Measurements from ENCODE around the gene CISH.

DNA sequence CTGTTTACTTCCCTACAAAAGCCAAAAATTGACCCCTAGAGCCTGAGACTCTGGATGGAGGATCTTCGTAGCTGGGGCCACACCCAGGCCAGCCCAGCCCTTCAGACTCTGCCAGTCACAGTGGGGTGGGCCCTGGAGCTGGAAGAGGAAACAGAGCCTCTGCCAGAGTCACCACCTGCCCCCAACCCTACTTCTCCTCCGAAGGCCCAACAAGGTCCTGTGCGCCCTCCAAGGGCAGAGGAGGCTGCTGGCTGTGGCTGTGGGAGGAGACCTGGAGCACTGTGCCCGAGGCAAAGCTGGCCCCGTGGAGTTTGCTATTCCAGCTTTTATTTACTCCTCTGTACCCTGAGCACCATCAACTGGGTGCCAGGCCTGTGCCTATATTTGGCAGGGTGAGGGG lies 19.0 kb downstream of the CISH start:
- TF ChIP-seq, protein P1, sequence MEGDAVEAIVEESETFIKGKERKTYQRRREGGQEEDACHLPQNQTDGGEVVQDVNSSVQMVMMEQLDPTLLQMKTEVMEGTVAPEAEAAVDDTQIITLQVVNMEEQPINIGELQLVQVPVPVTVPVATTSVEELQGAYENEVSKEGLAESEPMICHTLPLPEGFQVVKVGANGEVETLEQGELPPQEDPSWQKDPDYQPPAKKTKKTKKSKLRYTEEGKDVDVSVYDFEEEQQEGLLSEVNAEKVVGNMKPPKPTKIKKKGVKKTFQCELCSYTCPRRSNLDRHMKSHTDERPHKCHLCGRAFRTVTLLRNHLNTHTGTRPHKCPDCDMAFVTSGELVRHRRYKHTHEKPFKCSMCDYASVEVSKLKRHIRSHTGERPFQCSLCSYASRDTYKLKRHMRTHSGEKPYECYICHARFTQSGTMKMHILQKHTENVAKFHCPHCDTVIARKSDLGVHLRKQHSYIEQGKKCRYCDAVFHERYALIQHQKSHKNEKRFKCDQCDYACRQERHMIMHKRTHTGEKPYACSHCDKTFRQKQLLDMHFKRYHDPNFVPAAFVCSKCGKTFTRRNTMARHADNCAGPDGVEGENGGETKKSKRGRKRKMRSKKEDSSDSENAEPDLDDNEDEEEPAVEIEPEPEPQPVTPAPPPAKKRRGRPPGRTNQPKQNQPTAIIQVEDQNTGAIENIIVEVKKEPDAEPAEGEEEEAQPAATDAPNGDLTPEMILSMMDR (IDR thresholded peaks at IDR 0.05): no peak
- no peak for TF ChIP-seq POLR2AphosphoS5 (IDR thresholded peaks at IDR 0.05; ENCODE audit: low read depth, low read length)
- TF ChIP-seq, protein P2, sequence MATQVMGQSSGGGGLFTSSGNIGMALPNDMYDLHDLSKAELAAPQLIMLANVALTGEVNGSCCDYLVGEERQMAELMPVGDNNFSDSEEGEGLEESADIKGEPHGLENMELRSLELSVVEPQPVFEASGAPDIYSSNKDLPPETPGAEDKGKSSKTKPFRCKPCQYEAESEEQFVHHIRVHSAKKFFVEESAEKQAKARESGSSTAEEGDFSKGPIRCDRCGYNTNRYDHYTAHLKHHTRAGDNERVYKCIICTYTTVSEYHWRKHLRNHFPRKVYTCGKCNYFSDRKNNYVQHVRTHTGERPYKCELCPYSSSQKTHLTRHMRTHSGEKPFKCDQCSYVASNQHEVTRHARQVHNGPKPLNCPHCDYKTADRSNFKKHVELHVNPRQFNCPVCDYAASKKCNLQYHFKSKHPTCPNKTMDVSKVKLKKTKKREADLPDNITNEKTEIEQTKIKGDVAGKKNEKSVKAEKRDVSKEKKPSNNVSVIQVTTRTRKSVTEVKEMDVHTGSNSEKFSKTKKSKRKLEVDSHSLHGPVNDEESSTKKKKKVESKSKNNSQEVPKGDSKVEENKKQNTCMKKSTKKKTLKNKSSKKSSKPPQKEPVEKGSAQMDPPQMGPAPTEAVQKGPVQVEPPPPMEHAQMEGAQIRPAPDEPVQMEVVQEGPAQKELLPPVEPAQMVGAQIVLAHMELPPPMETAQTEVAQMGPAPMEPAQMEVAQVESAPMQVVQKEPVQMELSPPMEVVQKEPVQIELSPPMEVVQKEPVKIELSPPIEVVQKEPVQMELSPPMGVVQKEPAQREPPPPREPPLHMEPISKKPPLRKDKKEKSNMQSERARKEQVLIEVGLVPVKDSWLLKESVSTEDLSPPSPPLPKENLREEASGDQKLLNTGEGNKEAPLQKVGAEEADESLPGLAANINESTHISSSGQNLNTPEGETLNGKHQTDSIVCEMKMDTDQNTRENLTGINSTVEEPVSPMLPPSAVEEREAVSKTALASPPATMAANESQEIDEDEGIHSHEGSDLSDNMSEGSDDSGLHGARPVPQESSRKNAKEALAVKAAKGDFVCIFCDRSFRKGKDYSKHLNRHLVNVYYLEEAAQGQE (IDR thresholded peaks at IDR 0.05; ENCODE audit: insufficient read depth in 1 of 2, low read depth in 2 of 2, low read length in 1 of 2): no peak
- TF ChIP-seq TCF7L2 (IDR thresholded peaks at IDR 0.05; ENCODE audit: low read depth, low read length): no peak
